ENCODE data around the gene ZNF326.

Gene ZNF326

GRCh38 chr1:89955311-89956205 is 39.4 kb upstream of the ZNF326 start:
- ATAC-seq (replicated peaks; ENCODE audit: extremely low read depth, poor library complexity, severe bottlenecking) (no peak), DNase-seq (ENCODE audit: low spot score in 2 of 2) (no peak)
- Mint-ChIP-seq H3K27me3 (no peaks in the 10 kb centered on the region), H3K36me3 (ENCODE audit: insufficient read depth) (no peaks in the 10 kb centered on the region), H3K4me1 (peaks cover 10% of the 10 kb centered on the region), H3K4me3 (no peak overlapping the region), H3K27ac (ENCODE audit: low read depth) (no peak overlapping the region), H3K9me3 (no peaks in the 10 kb centered on the region)

GRCh38 chr1:89957107-89957506 is 37.8 kb upstream of the ZNF326 start:
- Mint-ChIP-seq H3K27me3 (no peaks in the 10 kb centered on the region), H3K36me3 (ENCODE audit: insufficient read depth) (no peaks in the 10 kb centered on the region), H3K9me3 (no peaks in the 10 kb centered on the region), H3K27ac (ENCODE audit: low read depth) (no peak overlapping the region), H3K4me1 (peaks cover 12% of the 10 kb centered on the region), H3K4me3 (no peak overlapping the region)
- ATAC-seq (replicated peaks; ENCODE audit: extremely low read depth, poor library complexity, severe bottlenecking): peak; percentile 88
- DNase-seq (ENCODE audit: low spot score in 2 of 2): peak in 1 of 2 donors; percentile 22

GRCh38 chr1:89958851-89959654 is 35.9 kb upstream of the ZNF326 start:
- no peaks in the 10 kb centered on the region for H3K9me3 Mint-ChIP-seq
- DNase-seq (ENCODE audit: low spot score in 2 of 2): no peak
- peaks cover 17% of the 10 kb centered on the region for H3K4me1 Mint-ChIP-seq
- no peaks in the 10 kb centered on the region for H3K36me3 Mint-ChIP-seq (ENCODE audit: insufficient read depth)
- peaks cover under 1% of the 10 kb centered on the region for H3K27me3 Mint-ChIP-seq
- no peak overlapping the region for H3K27ac Mint-ChIP-seq (ENCODE audit: low read depth)
- no peak for ATAC-seq (replicated peaks; ENCODE audit: extremely low read depth, poor library complexity, severe bottlenecking)
- no peak overlapping the region for H3K4me3 Mint-ChIP-seq

- Mint-ChIP-seq H3K4me3 (no peak overlapping the region), H3K36me3 (ENCODE audit: insufficient read depth) (no peaks in the 10 kb centered on the region), H3K9me3 (no peaks in the 10 kb centered on the region), H3K27ac (ENCODE audit: low read depth) (no peak overlapping the region), H3K27me3 (peaks cover 7% of the 10 kb centered on the region), H3K4me1 (peaks cover 17% of the 10 kb centered on the region)
- no peak for DNase-seq (ENCODE audit: low spot score in 2 of 2)
- ATAC-seq (replicated peaks; ENCODE audit: extremely low read depth, poor library complexity, severe bottlenecking): no peak
Measured at GRCh38 chr1:89959719-89960118, 35.2 kb upstream of the ZNF326 start.

GRCh38 chr1:89962024-89962741 is 32.7 kb upstream of the ZNF326 start:
- peaks cover 10% of the 10 kb centered on the region for H3K4me1 Mint-ChIP-seq
- peaks cover 8% of the 10 kb centered on the region for H3K27me3 Mint-ChIP-seq
- no peak overlapping the region for H3K4me3 Mint-ChIP-seq
- no peaks in the 10 kb centered on the region for H3K9me3 Mint-ChIP-seq
- no peak for DNase-seq (ENCODE audit: low spot score in 2 of 2)
- ATAC-seq (replicated peaks; ENCODE audit: extremely low read depth, poor library complexity, severe bottlenecking): no peak
- H3K36me3 Mint-ChIP-seq (ENCODE audit: insufficient read depth): peaks cover 2% of the 10 kb centered on the region
- H3K27ac Mint-ChIP-seq (ENCODE audit: low read depth): no peak overlapping the region

- peaks cover 7% of the 10 kb centered on the region for H3K4me1 Mint-ChIP-seq
- peaks cover 8% of the 10 kb centered on the region for H3K27me3 Mint-ChIP-seq
- H3K9me3 Mint-ChIP-seq: no peaks in the 10 kb centered on the region
- no peak for ATAC-seq (replicated peaks; ENCODE audit: extremely low read depth, poor library complexity, severe bottlenecking)
- no peak overlapping the region for H3K4me3 Mint-ChIP-seq
- DNase-seq (ENCODE audit: low spot score in 2 of 2): no peak
- peaks cover 2% of the 10 kb centered on the region for H3K36me3 Mint-ChIP-seq (ENCODE audit: insufficient read depth)
- H3K27ac Mint-ChIP-seq (ENCODE audit: low read depth): no peak overlapping the region
Measured at GRCh38 chr1:89962742-89963075, 32.2 kb upstream of the ZNF326 start.

- peaks cover 7% of the 10 kb centered on the region for H3K4me1 Mint-ChIP-seq
- H3K4me3 Mint-ChIP-seq: no peak overlapping the region
- peaks cover 8% of the 10 kb centered on the region for H3K27me3 Mint-ChIP-seq
- H3K27ac Mint-ChIP-seq (ENCODE audit: low read depth): no peak overlapping the region
- no peaks in the 10 kb centered on the region for H3K9me3 Mint-ChIP-seq
- H3K36me3 Mint-ChIP-seq (ENCODE audit: insufficient read depth): peaks cover 2% of the 10 kb centered on the region
- no peak for ATAC-seq (replicated peaks; ENCODE audit: extremely low read depth, poor library complexity, severe bottlenecking)
- no peak for DNase-seq (ENCODE audit: low spot score in 2 of 2)
Measured at GRCh38 chr1:89965193-89965768, 29.6 kb upstream of the ZNF326 start.

GRCh38 chr1:89966656-89967055 is 28.3 kb upstream of the ZNF326 start:
- no peak for ATAC-seq (replicated peaks; ENCODE audit: extremely low read depth, poor library complexity, severe bottlenecking)
- Mint-ChIP-seq H3K4me1 (peaks cover 7% of the 10 kb centered on the region), H3K36me3 (ENCODE audit: insufficient read depth) (peaks cover 2% of the 10 kb centered on the region), H3K9me3 (no peaks in the 10 kb centered on the region), H3K27me3 (peaks cover 8% of the 10 kb centered on the region), H3K27ac (ENCODE audit: low read depth) (no peak overlapping the region), H3K4me3 (no peak overlapping the region)
- no peak for DNase-seq (ENCODE audit: low spot score in 2 of 2)

- no peaks in the 10 kb centered on the region for H3K9me3 Mint-ChIP-seq
- H3K27ac Mint-ChIP-seq (ENCODE audit: low read depth): no peak overlapping the region
- H3K36me3 Mint-ChIP-seq (ENCODE audit: insufficient read depth): peaks cover 2% of the 10 kb centered on the region
- no peak overlapping the region for H3K4me3 Mint-ChIP-seq
- no peaks in the 10 kb centered on the region for H3K4me1 Mint-ChIP-seq
- ATAC-seq (replicated peaks; ENCODE audit: extremely low read depth, poor library complexity, severe bottlenecking) (no peak), DNase-seq (ENCODE audit: low spot score in 2 of 2) (no peak)
- peaks cover 10% of the 10 kb centered on the region for H3K27me3 Mint-ChIP-seq
Measured at GRCh38 chr1:89971600-89971999, 23.3 kb upstream of the ZNF326 start.

GRCh38 chr1:89972024-89972423 is 22.9 kb upstream of the ZNF326 start:
- no peak overlapping the region for H3K27ac Mint-ChIP-seq (ENCODE audit: low read depth)
- no peak overlapping the region for H3K4me3 Mint-ChIP-seq
- H3K4me1 Mint-ChIP-seq: no peaks in the 10 kb centered on the region
- H3K36me3 Mint-ChIP-seq (ENCODE audit: insufficient read depth): peaks cover 2% of the 10 kb centered on the region
- H3K27me3 Mint-ChIP-seq: peaks cover 10% of the 10 kb centered on the region
- no peak for ATAC-seq (replicated peaks; ENCODE audit: extremely low read depth, poor library complexity, severe bottlenecking)
- no peaks in the 10 kb centered on the region for H3K9me3 Mint-ChIP-seq
- DNase-seq (ENCODE audit: low spot score in 2 of 2): no peak

GRCh38 chr1:89973471-89974127 is 21.3 kb upstream of the ZNF326 start:
- H3K27me3 Mint-ChIP-seq: peaks cover 10% of the 10 kb centered on the region
- ATAC-seq (replicated peaks; ENCODE audit: extremely low read depth, poor library complexity, severe bottlenecking): no peak

GRCh38 chr1:89974256-89974655 is 20.7 kb upstream of the ZNF326 start:
- H3K4me1 Mint-ChIP-seq: no peaks in the 10 kb centered on the region
- DNase-seq (ENCODE audit: low spot score in 2 of 2) (no peak), ATAC-seq (replicated peaks; ENCODE audit: extremely low read depth, poor library complexity, severe bottlenecking) (no peak)
- peaks cover 2% of the 10 kb centered on the region for H3K36me3 Mint-ChIP-seq (ENCODE audit: insufficient read depth)
- no peak overlapping the region for H3K4me3 Mint-ChIP-seq
- H3K9me3 Mint-ChIP-seq: no peaks in the 10 kb centered on the region
- peaks cover 10% of the 10 kb centered on the region for H3K27me3 Mint-ChIP-seq
- no peak overlapping the region for H3K27ac Mint-ChIP-seq (ENCODE audit: low read depth)

More at GRCh38 chr1:89973471-89974127, 21.3 kb upstream of the ZNF326 start:
- Mint-ChIP-seq H3K36me3 (ENCODE audit: insufficient read depth) (peaks cover 2% of the 10 kb centered on the region), H3K4me3 (no peak overlapping the region), H3K4me1 (no peaks in the 10 kb centered on the region), H3K27ac (ENCODE audit: low read depth) (no peak overlapping the region), H3K9me3 (no peaks in the 10 kb centered on the region)
- no peak for DNase-seq (ENCODE audit: low spot score in 2 of 2)
